ENCODE measurements around the gene INTS15.
"Not testable (repeated sequence)": the region's sequence is repeated elsewhere in the genome, so short reads cannot be mapped to it uniquely, and the experiment has no call there.

Gene INTS15

DNA sequence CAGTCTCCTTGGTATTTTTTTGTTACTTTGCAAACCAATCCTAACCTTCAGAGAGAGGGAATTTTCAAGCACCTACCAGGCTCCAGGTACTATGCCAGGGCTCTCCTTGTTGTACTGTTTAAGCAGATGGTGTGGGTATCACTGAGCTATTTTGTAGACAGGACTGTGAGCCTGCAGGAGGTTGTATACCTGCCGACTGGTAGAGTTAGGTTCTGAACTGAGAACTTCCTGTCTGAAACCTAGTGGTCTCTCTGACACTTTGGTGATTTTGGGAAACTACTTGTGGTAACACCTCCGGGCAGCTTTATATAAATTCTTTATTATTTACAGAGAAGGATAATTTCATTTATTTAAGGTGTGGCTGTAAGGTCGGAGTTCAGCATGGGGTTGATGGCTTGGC, 30.1 kb downstream of the INTS15 start:
- Histone ChIP-seq H3K4me3 (ENCODE audit: low read depth, low read length) (no peak overlapping the region), H3K4me1 (ENCODE audit: control insufficient read depth, insufficient read depth, low read length, unreplicated experiment) (no peaks in the 10 kb centered on the region), H3K36me3 (ENCODE audit: insufficient read depth, low read length) (no peaks in the 10 kb centered on the region), H3K27me3 (ENCODE audit: insufficient read depth, low read length) (peaks cover 51% of the 10 kb centered on the region), H2AFZ (ENCODE audit: low read length, unreplicated experiment) (no peak overlapping the region), H3K79me2 (ENCODE audit: control insufficient read depth, insufficient read depth, low read length, unreplicated experiment) (no peaks in the 10 kb centered on the region), H3K27ac (ENCODE audit: low read depth, low read length) (no peak overlapping the region)

- no peaks in the 10 kb centered on the region for H3K4me1 ChIP-seq (ENCODE audit: control insufficient read depth, insufficient read depth, low read length, unreplicated experiment)
- H3K4me3 ChIP-seq (ENCODE audit: low read depth, low read length) = no peak overlapping the region
- no peak overlapping the region for H2AFZ ChIP-seq (ENCODE audit: low read length, unreplicated experiment)
- H3K27ac ChIP-seq (ENCODE audit: low read depth, low read length) = no peak overlapping the region
- H3K79me2 ChIP-seq (ENCODE audit: control insufficient read depth, insufficient read depth, low read length, unreplicated experiment) = no peaks in the 10 kb centered on the region
- H3K36me3 ChIP-seq (ENCODE audit: insufficient read depth, low read length) = no peaks in the 10 kb centered on the region
- H3K27me3 ChIP-seq (ENCODE audit: insufficient read depth, low read length) = peaks cover 40% of the 10 kb centered on the region
Measured at GRCh38 chr7:6621195-6622133, 31.6 kb downstream of the INTS15 start.

DNA sequence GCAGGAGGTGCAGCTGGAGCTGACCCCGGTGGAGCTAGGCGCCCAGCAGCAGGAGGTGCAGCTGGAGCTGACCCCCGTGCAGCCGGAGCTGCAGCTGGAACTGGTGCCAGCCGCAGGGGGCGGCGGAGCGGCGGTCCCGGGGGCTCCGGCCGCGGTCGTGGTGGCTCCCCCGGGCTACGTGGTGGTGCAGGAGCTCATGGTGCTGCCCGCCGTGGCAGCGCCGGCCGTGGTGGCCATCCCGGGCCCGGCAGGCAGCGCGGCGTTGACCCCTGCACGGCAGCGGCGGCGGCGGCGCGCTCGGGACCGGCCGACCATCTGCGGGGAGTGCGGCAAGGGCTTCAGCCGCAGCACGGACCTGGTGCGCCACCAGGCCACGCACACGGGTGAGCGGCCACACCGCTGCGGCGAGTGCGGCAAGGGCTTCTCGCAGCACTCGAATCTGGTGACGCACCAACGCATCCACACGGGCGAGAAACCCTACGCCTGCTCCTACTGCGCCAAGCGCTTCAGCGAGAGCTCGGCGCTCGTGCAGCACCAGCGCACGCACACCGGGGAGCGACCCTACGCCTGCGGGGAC, 32.4 kb downstream of the INTS15 start:
- Histone ChIP-seq H3K4me1 (ENCODE audit: control insufficient read depth, insufficient read depth, low read length, unreplicated experiment) (no peaks in the 10 kb centered on the region), H3K27ac (ENCODE audit: low read depth, low read length) (no peak overlapping the region), H3K79me2 (ENCODE audit: control insufficient read depth, insufficient read depth, low read length, unreplicated experiment) (no peaks in the 10 kb centered on the region), H3K36me3 (ENCODE audit: insufficient read depth, low read length) (no peaks in the 10 kb centered on the region), H3K27me3 (ENCODE audit: insufficient read depth, low read length) (peaks cover 34% of the 10 kb centered on the region), H2AFZ (ENCODE audit: low read length, unreplicated experiment) (no peak overlapping the region), H3K4me3 (ENCODE audit: low read depth, low read length) (no peak overlapping the region)

DNA sequence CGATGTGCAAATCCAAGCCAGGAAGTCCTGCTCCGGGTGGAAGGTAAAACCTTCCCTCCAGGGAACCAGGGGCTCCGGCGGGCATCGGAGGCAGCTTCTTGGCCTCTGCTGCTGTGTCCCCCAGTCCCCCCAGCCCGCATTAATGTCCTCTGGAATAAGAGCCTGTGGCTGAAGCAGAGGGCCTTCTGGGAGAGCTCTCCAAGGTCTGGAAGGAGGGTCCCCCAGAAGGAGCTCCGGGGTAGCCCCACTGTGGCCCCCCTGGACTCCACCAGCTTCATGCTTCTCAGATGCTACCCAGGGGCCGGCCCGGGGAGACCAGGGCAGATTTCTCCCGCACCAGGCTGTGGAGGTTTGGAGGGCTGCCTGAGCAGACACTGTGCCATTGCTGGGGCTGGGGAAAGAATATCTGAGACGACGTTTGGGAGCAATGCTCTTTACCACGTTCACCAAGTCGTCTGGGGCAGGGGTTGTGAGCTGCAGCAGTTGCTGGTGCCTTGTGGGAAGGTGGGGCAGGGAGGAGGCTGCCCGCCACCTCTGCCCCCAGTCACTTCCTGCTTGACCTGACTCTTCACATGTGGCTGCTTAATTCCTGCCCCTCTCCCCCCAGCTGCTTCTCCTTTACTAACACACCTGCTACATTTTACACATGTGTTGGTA, 33.9 kb downstream of the INTS15 start:
- no peaks in the 10 kb centered on the region for H3K4me1 ChIP-seq (ENCODE audit: control insufficient read depth, insufficient read depth, low read length, unreplicated experiment)
- no peak overlapping the region for H3K27ac ChIP-seq (ENCODE audit: low read depth, low read length)
- H2AFZ ChIP-seq (ENCODE audit: low read length, unreplicated experiment) = no peak overlapping the region
- peaks cover 22% of the 10 kb centered on the region for H3K27me3 ChIP-seq (ENCODE audit: insufficient read depth, low read length)
- H3K36me3 ChIP-seq (ENCODE audit: insufficient read depth, low read length) = no peaks in the 10 kb centered on the region
- no peak overlapping the region for H3K4me3 ChIP-seq (ENCODE audit: low read depth, low read length)
- H3K79me2 ChIP-seq (ENCODE audit: control insufficient read depth, insufficient read depth, low read length, unreplicated experiment) = no peaks in the 10 kb centered on the region

DNA sequence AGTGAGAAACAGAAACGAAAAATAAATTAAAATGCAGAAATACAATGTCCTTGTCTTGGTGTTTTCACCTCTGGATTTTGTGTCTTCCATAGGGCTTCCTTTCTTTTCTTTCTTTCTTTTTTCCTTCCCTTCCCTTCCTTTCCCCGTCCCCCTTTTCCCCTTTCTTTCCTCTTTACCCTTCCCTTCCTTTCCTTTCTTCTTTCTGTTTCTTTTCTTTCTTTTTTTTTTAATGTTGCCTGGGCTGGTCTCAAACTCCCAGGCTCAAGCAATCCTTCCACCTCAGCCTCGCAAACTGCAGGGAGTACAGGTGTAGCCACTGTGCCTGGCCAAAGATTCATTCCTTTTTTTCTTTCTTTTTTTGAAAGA, 34.4 kb downstream of the INTS15 start:
- Histone ChIP-seq H3K4me3 (ENCODE audit: low read depth, low read length) (no peak overlapping the region), H2AFZ (ENCODE audit: low read length, unreplicated experiment) (no peak overlapping the region), H3K36me3 (ENCODE audit: insufficient read depth, low read length) (no peaks in the 10 kb centered on the region), H3K27ac (ENCODE audit: low read depth, low read length) (no peak overlapping the region), H3K27me3 (ENCODE audit: insufficient read depth, low read length) (peaks cover 19% of the 10 kb centered on the region), H3K79me2 (ENCODE audit: control insufficient read depth, insufficient read depth, low read length, unreplicated experiment) (no peaks in the 10 kb centered on the region), H3K4me1 (ENCODE audit: control insufficient read depth, insufficient read depth, low read length, unreplicated experiment) (no peaks in the 10 kb centered on the region)

DNA sequence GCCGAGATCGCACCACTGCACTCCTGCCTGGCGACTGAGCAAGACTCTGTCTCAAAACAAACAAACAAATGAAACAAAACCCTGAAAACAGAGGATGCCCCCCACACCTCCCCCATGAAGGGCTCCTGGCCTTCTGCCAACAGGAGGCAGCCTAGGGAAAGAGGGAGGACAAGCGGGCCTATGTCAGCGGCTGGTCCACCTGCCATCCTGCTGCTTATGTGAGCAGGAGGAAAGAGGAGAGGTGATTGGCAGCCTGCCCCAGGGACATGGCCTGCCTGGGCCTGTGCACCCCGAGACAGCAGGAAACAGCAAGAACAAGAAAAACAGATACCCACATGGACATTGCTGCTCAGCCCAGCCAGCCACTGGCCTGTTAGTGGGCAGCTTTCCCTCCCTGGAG, 38.2 kb downstream of the INTS15 start:
- Histone ChIP-seq H3K79me2 (ENCODE audit: control insufficient read depth, insufficient read depth, low read length, unreplicated experiment) (no peaks in the 10 kb centered on the region), H3K4me3 (ENCODE audit: low read depth, low read length) (no peak overlapping the region), H3K27ac (ENCODE audit: low read depth, low read length) (no peak overlapping the region), H3K4me1 (ENCODE audit: control insufficient read depth, insufficient read depth, low read length, unreplicated experiment) (no peaks in the 10 kb centered on the region), H3K27me3 (ENCODE audit: insufficient read depth, low read length) (0 out of 2 replicates have a peak, but pooled peaks cover 2% of the 10 kb centered on the region), H2AFZ (ENCODE audit: low read length, unreplicated experiment) (no peak overlapping the region), H3K36me3 (ENCODE audit: insufficient read depth, low read length) (no peaks in the 10 kb centered on the region)

DNA sequence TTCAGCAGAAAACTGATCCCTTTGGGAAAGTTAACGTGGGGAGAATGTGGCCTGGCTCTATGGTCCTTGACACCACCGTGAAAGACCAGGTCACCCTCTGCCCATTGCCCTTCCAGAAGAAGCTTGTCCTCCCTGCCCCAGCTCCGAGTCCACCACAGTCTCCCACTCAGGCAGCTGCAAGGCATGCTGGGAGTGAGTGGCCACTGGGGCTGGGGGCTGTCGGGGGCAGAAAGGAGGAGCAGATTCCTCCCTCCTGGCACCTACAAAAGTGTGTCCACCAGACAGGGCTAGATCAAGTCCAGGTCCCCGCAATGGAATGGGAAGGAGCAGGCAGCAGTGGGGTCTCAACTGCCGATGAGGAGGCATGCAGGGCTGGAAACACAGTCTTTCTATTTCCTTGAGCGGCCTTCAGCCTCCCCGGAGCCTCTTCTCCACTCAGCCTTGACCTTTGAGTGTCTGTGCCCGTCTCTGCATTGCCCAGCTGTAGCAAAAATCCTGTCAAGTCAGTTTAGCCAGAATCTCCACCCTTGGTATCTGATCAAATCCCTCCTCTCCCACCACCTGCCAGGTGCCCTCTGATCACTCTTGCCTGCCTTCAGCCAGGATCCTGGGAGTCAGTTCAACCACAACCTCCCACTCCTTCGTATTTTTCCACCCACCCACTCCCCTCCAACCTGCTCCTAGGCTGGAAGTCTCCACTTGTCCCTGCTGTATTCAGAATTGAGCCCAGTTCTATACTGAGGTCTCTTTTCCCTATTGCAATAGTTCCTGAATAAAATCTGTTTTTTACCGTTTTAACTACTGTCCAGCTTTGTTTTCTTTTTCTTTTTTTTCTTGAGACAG, 40.4 kb downstream of the INTS15 start:
- H2AFZ ChIP-seq (ENCODE audit: low read length, unreplicated experiment) = no peak overlapping the region
- H3K4me3 ChIP-seq (ENCODE audit: low read depth, low read length) = no peak overlapping the region
- H3K27me3 ChIP-seq (ENCODE audit: insufficient read depth, low read length) = no peaks in the 10 kb centered on the region
- no peaks in the 10 kb centered on the region for H3K4me1 ChIP-seq (ENCODE audit: control insufficient read depth, insufficient read depth, low read length, unreplicated experiment)
- H3K27ac ChIP-seq (ENCODE audit: low read depth, low read length) = no peak overlapping the region
- no peaks in the 10 kb centered on the region for H3K79me2 ChIP-seq (ENCODE audit: control insufficient read depth, insufficient read depth, low read length, unreplicated experiment)
- H3K36me3 ChIP-seq (ENCODE audit: insufficient read depth, low read length) = no peaks in the 10 kb centered on the region

- Histone ChIP-seq H3K4me1 (ENCODE audit: control insufficient read depth, insufficient read depth, low read length, unreplicated experiment) (no peaks in the 10 kb centered on the region), H3K4me3 (ENCODE audit: low read depth, low read length) (no peak overlapping the region), H3K27me3 (ENCODE audit: insufficient read depth, low read length) (no peaks in the 10 kb centered on the region), H3K36me3 (ENCODE audit: insufficient read depth, low read length) (no peaks in the 10 kb centered on the region), H3K27ac (ENCODE audit: low read depth, low read length) (no peak overlapping the region), H2AFZ (ENCODE audit: low read length, unreplicated experiment) (no peak overlapping the region), H3K79me2 (ENCODE audit: control insufficient read depth, insufficient read depth, low read length, unreplicated experiment) (no peaks in the 10 kb centered on the region)
Measured at GRCh38 chr7:6631605-6632004, 41.8 kb downstream of the INTS15 start.

DNA sequence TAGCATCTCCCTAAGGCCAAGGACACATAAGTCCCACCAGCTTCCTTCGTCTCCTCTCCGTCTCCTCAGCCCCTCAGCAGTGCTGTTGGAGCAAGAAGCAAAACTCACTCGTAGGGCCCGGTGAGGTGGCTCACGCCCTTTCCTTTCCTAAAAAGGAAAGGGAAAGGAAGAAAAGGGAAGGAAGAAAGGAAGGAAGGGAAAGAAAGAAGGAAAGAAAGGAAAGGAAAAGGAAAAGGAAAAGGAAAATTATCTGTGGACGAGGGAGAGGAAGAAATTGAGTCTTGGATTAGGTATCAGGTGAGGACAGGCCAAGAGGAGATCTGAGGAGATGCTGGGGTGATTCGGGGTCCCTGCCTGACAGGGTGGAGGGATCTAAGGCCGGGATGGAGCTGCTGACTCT, 44.2 kb downstream of the INTS15 start:
- peaks cover 8% of the 10 kb centered on the region for H3K4me1 ChIP-seq (ENCODE audit: control insufficient read depth, insufficient read depth, low read length, unreplicated experiment)
- H3K27ac ChIP-seq (ENCODE audit: low read depth, low read length) = no peak overlapping the region
- no peaks in the 10 kb centered on the region for H3K27me3 ChIP-seq (ENCODE audit: insufficient read depth, low read length)
- no peak overlapping the region for H2AFZ ChIP-seq (ENCODE audit: low read length, unreplicated experiment)
- 0 out of 2 replicates have a peak, but pooled peaks cover under 1% of the 10 kb centered on the region for H3K36me3 ChIP-seq (ENCODE audit: insufficient read depth, low read length)
- no peak overlapping the region for H3K4me3 ChIP-seq (ENCODE audit: low read depth, low read length)
- peaks cover 18% of the 10 kb centered on the region for H3K79me2 ChIP-seq (ENCODE audit: control insufficient read depth, insufficient read depth, low read length, unreplicated experiment)

DNA sequence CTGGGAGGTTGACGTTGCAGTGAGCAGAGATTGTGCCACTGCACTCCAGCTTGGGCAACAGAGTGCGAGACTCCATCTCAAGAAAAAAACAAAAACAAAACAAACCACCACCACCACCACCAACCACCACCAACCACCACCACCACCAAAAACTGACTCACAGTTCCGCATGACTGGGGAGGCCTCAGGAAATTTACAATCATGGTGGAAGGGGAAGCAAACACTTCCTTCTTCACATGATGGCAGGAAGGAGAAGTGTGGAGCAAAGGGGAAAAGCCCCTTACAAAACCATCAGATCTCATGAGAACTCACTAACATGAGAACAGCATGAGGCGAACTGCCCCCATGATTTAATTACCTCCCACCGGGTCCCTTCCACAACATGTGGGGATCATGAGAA, 45.1 kb downstream of the INTS15 start:
- H3K4me3 ChIP-seq (ENCODE audit: low read depth, low read length); H2AFZ ChIP-seq (ENCODE audit: low read length, unreplicated experiment); H3K36me3 ChIP-seq (ENCODE audit: insufficient read depth, low read length); H3K27me3 ChIP-seq (ENCODE audit: insufficient read depth, low read length); H3K4me1 ChIP-seq (ENCODE audit: control insufficient read depth, insufficient read depth, low read length, unreplicated experiment); H3K27ac ChIP-seq (ENCODE audit: low read depth, low read length): not testable (repeated sequence)
- peaks cover 21% of the 10 kb centered on the region for H3K79me2 ChIP-seq (ENCODE audit: control insufficient read depth, insufficient read depth, low read length, unreplicated experiment)

All from ACC112 (cell line).